ENCODE results near the gene MAP3K7. TPM values are rescaled to one million over a fixed set of nuclear protein-coding genes. Genes with fewer than 3 reads are reported as not detected.

MAP3K7 gene
- total and polyA plus RNA-seq, 2 of the 8 experiments (the other 6 are each of a cell fraction or from before 2014, with no cell fraction given) = 27.3 to 34.8 TPM

DNA sequence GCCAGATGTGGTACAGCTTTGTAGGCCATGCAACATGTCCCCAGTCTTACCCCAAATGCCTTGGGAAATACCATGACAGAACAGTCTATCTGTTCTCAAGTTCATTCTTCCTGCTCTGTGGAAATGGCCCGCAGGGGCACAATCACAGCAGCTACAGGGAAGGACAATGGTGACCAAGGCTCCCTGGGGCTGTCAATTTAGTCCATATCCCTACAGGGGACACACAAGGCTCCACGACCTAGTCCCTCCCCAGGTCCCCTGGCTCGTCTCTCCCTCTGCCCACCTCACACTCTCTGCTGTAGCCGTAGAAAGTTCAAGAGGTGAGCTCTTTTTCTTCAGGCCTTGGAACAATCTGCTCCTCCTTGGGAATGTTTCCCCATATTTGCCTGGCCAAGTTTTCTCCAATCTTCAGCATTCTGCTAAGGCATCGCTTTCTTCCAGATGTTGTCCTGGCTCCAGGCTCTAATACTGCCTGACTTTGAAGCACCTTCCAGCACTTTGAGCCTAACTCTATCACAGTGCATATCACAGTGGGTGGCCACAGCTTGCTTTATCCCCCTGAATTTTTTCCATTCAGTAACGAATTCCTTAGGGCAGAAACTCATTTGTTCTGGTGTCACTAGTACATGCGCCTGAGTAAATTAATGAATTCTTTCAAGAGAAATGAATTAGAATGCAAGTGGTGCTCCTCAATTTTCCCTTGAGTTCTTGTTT, 92.6 kb downstream of the MAP3K7 start (continued):
- TF ChIP-seq, protein P1, sequence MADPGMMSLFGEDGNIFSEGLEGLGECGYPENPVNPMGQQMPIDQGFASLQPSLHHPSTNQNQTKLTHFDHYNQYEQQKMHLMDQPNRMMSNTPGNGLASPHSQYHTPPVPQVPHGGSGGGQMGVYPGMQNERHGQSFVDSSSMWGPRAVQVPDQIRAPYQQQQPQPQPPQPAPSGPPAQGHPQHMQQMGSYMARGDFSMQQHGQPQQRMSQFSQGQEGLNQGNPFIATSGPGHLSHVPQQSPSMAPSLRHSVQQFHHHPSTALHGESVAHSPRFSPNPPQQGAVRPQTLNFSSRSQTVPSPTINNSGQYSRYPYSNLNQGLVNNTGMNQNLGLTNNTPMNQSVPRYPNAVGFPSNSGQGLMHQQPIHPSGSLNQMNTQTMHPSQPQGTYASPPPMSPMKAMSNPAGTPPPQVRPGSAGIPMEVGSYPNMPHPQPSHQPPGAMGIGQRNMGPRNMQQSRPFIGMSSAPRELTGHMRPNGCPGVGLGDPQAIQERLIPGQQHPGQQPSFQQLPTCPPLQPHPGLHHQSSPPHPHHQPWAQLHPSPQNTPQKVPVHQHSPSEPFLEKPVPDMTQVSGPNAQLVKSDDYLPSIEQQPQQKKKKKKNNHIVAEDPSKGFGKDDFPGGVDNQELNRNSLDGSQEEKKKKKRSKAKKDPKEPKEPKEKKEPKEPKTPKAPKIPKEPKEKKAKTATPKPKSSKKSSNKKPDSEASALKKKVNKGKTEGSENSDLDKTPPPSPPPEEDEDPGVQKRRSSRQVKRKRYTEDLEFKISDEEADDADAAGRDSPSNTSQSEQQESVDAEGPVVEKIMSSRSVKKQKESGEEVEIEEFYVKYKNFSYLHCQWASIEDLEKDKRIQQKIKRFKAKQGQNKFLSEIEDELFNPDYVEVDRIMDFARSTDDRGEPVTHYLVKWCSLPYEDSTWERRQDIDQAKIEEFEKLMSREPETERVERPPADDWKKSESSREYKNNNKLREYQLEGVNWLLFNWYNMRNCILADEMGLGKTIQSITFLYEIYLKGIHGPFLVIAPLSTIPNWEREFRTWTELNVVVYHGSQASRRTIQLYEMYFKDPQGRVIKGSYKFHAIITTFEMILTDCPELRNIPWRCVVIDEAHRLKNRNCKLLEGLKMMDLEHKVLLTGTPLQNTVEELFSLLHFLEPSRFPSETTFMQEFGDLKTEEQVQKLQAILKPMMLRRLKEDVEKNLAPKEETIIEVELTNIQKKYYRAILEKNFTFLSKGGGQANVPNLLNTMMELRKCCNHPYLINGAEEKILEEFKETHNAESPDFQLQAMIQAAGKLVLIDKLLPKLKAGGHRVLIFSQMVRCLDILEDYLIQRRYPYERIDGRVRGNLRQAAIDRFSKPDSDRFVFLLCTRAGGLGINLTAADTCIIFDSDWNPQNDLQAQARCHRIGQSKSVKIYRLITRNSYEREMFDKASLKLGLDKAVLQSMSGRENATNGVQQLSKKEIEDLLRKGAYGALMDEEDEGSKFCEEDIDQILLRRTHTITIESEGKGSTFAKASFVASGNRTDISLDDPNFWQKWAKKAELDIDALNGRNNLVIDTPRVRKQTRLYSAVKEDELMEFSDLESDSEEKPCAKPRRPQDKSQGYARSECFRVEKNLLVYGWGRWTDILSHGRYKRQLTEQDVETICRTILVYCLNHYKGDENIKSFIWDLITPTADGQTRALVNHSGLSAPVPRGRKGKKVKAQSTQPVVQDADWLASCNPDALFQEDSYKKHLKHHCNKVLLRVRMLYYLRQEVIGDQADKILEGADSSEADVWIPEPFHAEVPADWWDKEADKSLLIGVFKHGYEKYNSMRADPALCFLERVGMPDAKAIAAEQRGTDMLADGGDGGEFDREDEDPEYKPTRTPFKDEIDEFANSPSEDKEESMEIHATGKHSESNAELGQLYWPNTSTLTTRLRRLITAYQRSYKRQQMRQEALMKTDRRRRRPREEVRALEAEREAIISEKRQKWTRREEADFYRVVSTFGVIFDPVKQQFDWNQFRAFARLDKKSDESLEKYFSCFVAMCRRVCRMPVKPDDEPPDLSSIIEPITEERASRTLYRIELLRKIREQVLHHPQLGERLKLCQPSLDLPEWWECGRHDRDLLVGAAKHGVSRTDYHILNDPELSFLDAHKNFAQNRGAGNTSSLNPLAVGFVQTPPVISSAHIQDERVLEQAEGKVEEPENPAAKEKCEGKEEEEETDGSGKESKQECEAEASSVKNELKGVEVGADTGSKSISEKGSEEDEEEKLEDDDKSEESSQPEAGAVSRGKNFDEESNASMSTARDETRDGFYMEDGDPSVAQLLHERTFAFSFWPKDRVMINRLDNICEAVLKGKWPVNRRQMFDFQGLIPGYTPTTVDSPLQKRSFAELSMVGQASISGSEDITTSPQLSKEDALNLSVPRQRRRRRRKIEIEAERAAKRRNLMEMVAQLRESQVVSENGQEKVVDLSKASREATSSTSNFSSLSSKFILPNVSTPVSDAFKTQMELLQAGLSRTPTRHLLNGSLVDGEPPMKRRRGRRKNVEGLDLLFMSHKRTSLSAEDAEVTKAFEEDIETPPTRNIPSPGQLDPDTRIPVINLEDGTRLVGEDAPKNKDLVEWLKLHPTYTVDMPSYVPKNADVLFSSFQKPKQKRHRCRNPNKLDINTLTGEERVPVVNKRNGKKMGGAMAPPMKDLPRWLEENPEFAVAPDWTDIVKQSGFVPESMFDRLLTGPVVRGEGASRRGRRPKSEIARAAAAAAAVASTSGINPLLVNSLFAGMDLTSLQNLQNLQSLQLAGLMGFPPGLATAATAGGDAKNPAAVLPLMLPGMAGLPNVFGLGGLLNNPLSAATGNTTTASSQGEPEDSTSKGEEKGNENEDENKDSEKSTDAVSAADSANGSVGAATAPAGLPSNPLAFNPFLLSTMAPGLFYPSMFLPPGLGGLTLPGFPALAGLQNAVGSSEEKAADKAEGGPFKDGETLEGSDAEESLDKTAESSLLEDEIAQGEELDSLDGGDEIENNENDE (IDR thresholded peaks at IDR 0.05; ENCODE audit: insufficient replicate concordance, low read length) = peak; percentile 85
- TF ChIP-seq RFX5 (IDR thresholded peaks at IDR 0.05; ENCODE audit: borderline replicate concordance, low read depth, low read length) = no peak
- no peak for TF ChIP-seq KDM4A (IDR thresholded peaks at IDR 0.05; ENCODE audit: low read depth, low read length, severe bottlenecking)
- TF ChIP-seq RXRA (IDR thresholded peaks at IDR 0.05; ENCODE audit: insufficient read depth, low read depth, low read length) = no peak
- TF ChIP-seq RNF2 (IDR thresholded peaks at IDR 0.05; ENCODE audit: borderline replicate concordance, low read depth, low read length, missing control alignments, poor library complexity, severe bottlenecking) = no peak
- TF ChIP-seq, protein P2, sequence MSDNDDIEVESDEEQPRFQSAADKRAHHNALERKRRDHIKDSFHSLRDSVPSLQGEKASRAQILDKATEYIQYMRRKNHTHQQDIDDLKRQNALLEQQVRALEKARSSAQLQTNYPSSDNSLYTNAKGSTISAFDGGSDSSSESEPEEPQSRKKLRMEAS (IDR thresholded peaks at IDR 0.05) = no peak
- peak; percentile 69 for TF ChIP-seq NANOG (IDR thresholded peaks at IDR 0.05; ENCODE audit: insufficient read depth, low read depth, low read length, poor library complexity, severe bottlenecking)

All from H1 (cell line).